MV-4-11 (cell line): Measurements from ENCODE around the gene TMEM258.

Source experiments
- DNase-seq: peaks from one replicate; lab custom pipeline; 2025; lab: John Stamatoyannopoulos, UW

Gene TMEM258

GRCh38 chr11:61795459-61795858, 3.1 kb upstream of the TMEM258 start:
- no peak for DNase-seq

- DNase-seq: no peak
These were observed 2.2 kb upstream of the TMEM258 start for GRCh38 chr11:61794579-61794978.

GRCh38 chr11:61793829-61794204, 1.4 kb upstream of the TMEM258 start:
- no peak for DNase-seq

GRCh38 chr11:61793083-61793828, 857 bp upstream of the TMEM258 start:
- DNase-seq: no peak

GRCh38 chr11:61791737-61792309, 576 bp downstream of the TMEM258 start:
- DNase-seq: peak; percentile 56

GRCh38 chr11:61787928-61788491, 4.4 kb downstream of the TMEM258 start:
- DNase-seq: peak; percentile 28

GRCh38 chr11:61785837-61786402, 6.5 kb downstream of the TMEM258 start:
- no peak for DNase-seq

GRCh38 chr11:61784506-61784805, 7.9 kb downstream of the TMEM258 start:
- no peak for DNase-seq

- no peak for DNase-seq
These were observed 8.5 kb downstream of the TMEM258 start for GRCh38 chr11:61783717-61784505.

GRCh38 chr11:61782841-61783240, 9.6 kb downstream of the TMEM258 start:
- no peak for DNase-seq

GRCh38 chr11:61782299-61782698, 10.1 kb downstream of the TMEM258 start:
- DNase-seq: no peak

GRCh38 chr11:61781585-61781984, 10.8 kb downstream of the TMEM258 start:
- DNase-seq: no peak

- DNase-seq: no peak
These were observed 11.7 kb downstream of the TMEM258 start for GRCh38 chr11:61780581-61781162.

- DNase-seq: no peak
These were observed 12.5 kb downstream of the TMEM258 start for GRCh38 chr11:61779666-61780525.

GRCh38 chr11:61778920-61779650, 13.3 kb downstream of the TMEM258 start:
- no peak for DNase-seq

- DNase-seq: no peak
These were observed 14.0 kb downstream of the TMEM258 start for GRCh38 chr11:61778357-61778886.

- DNase-seq: no peak
These were observed 14.9 kb downstream of the TMEM258 start for GRCh38 chr11:61777234-61778090.

GRCh38 chr11:61776561-61777075, 15.8 kb downstream of the TMEM258 start:
- peak; percentile 67 for DNase-seq
